Natural killer cell (primary cell): ENCODE measurements around the gene UBAC1. TPM values are rescaled to one million over a fixed set of nuclear protein-coding genes. Genes with fewer than 3 reads are reported as not detected.
A peak's percentile ranks its signal among the peaks of the same experiment; 100 is the strongest.

Source experiments
- ATAC-seq, 3 donors: fragments of 150-1000 bp in 2 of 3; fragments of 200-7000 bp in 1 of 3; cut with Tn5 transposase; 1 replicate in 1 of 3; 2 replicates in 2 of 3; pipeline ENCODE4 v1.10.0; 2021; ENCODE audit warnings: mild to moderate bottlenecking in 2 of 3, moderate library complexity in 2 of 3
- DNase-seq, 2 donors: peaks; one replicate each; pipeline versions ENCODE4 v3.0.0 to v3.0.0-alpha.2; 2013 to 2021; ENCODE audit warnings: mixed read lengths in 1 of 2
- H3K27ac ChIP-seq: one replicate; pipeline ENCODE4 v1.5.1; 2013; ENCODE audit warnings: mild to moderate bottlenecking, low read length
- H3K27me3 ChIP-seq: one replicate; pipeline ENCODE4 v1.6.1; 2013; ENCODE audit warnings: low read length; ENCODE audit not compliant: control insufficient read depth, insufficient read depth
- H3K36me3 ChIP-seq: one replicate; pipeline ENCODE4 v1.6.1; 2013; ENCODE audit warnings: low read length; ENCODE audit not compliant: control insufficient read depth, insufficient read depth
- H3K4me1 ChIP-seq: one replicate; pipeline ENCODE4 v1.6.1; 2013; ENCODE audit warnings: low read length; ENCODE audit not compliant: control insufficient read depth, insufficient read depth
- H3K4me3 ChIP-seq: one replicate; pipeline ENCODE4 v1.5.1; 2013; ENCODE audit warnings: low read length
- H3K9me3 ChIP-seq: one replicate; pipeline ENCODE4 v1.6.1; 2013; ENCODE audit warnings: low read length; ENCODE audit not compliant: control insufficient read depth, insufficient read depth
- H3K27ac Mint-ChIP-seq, 2 donors: one replicate each; pipeline ENCODE4 v1.8.0; 2022; ENCODE audit warnings: mild to moderate bottlenecking in 2 of 2, mixed read lengths in 2 of 2, moderate library complexity in 1 of 2
- H3K27me3 Mint-ChIP-seq, 2 donors: one replicate each; pipeline ENCODE4 v1.8.0; 2022; ENCODE audit warnings: low read depth in 2 of 2, mixed read lengths in 2 of 2
- H3K36me3 Mint-ChIP-seq: one replicate; pipeline ENCODE4 v1.8.0; 2022; ENCODE audit warnings: mixed read lengths
- H3K4me1 Mint-ChIP-seq, 2 donors: one replicate each; pipeline ENCODE4 v1.8.0; 2022; ENCODE audit warnings: mixed read lengths in 2 of 2
- H3K4me3 Mint-ChIP-seq: one replicate; pipeline ENCODE4 v1.8.0; 2022; ENCODE audit warnings: mild to moderate bottlenecking, moderate library complexity, mixed read lengths
- H3K9me3 Mint-ChIP-seq, 2 donors: one replicate each; pipeline ENCODE4 v1.8.0; 2022; ENCODE audit warnings: mixed read lengths in 2 of 2
- WGBS: methylation state at CpG from one replicate; pipeline ENCODE4 v1.1.7; 2013; ENCODE audit warnings: missing lambda C conversion rate; ENCODE audit not compliant: insufficient coverage; 5-methylcytosine and 5-hydroxymethylcytosine counted together
- intact Hi-C: fragments of 100-400 bp; cut with micrococcal nuclease; formaldehyde crosslinking; loops from one replicate; pipeline ENCODE4 v1.14.2; 2022
- total RNA-seq, 4 donors: library from RNA; stranded (reverse); fragments of 120-200 nt in 1 of 4; gene quantifications; one replicate each; pipeline versions ENCODE4 v1.2.3 to v1.2.4, GENCODE V29; 2013 to 2022
- TF ChIP-seq, protein P1 (sequence below): fragments of 200-600 bp; IDR thresholded peaks from one replicate; pipeline ENCODE4 v1.8.0; 2022; ENCODE audit warnings: antibody characterized with exemption

UBAC1 gene
- total RNA-seq, 3 donors from 2014 or later (not counting 1 experiment from before 2014, with no cell fraction given) = 22.7 to 31.8 (median 27.6) TPM

GRCh38 chr9:135991771-135992170 is 30.6 kb upstream of the UBAC1 start:
- no peaks in the 10 kb centered on the region for H3K36me3 Mint-ChIP-seq
- Histone ChIP-seq H3K27ac (no peak overlapping the region), H3K36me3 (no peaks in the 10 kb centered on the region), H3K4me1 (peaks cover 49% of the 10 kb centered on the region), H3K9me3 (no peaks in the 10 kb centered on the region), H3K27me3 (no peaks in the 10 kb centered on the region), H3K4me3 (no peak overlapping the region)
- ATAC-seq = no peak
- no peaks in the 10 kb centered on the region for H3K27me3 Mint-ChIP-seq
- no peak overlapping the region for H3K27ac Mint-ChIP-seq
- H3K9me3 Mint-ChIP-seq = no peaks in the 10 kb centered on the region
- H3K4me3 Mint-ChIP-seq = peak overlapping the region; percentile 50
- intact Hi-C loops = no loop called here
- WGBS = 95% methylated on average over 18 of the region's 18 CpGs
- TF ChIP-seq, protein P1, sequence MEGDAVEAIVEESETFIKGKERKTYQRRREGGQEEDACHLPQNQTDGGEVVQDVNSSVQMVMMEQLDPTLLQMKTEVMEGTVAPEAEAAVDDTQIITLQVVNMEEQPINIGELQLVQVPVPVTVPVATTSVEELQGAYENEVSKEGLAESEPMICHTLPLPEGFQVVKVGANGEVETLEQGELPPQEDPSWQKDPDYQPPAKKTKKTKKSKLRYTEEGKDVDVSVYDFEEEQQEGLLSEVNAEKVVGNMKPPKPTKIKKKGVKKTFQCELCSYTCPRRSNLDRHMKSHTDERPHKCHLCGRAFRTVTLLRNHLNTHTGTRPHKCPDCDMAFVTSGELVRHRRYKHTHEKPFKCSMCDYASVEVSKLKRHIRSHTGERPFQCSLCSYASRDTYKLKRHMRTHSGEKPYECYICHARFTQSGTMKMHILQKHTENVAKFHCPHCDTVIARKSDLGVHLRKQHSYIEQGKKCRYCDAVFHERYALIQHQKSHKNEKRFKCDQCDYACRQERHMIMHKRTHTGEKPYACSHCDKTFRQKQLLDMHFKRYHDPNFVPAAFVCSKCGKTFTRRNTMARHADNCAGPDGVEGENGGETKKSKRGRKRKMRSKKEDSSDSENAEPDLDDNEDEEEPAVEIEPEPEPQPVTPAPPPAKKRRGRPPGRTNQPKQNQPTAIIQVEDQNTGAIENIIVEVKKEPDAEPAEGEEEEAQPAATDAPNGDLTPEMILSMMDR = no peak
- peaks cover 0 to 32% of the 10 kb centered on the region in 2 donors for H3K4me1 Mint-ChIP-seq
- no peak for DNase-seq

DNA sequence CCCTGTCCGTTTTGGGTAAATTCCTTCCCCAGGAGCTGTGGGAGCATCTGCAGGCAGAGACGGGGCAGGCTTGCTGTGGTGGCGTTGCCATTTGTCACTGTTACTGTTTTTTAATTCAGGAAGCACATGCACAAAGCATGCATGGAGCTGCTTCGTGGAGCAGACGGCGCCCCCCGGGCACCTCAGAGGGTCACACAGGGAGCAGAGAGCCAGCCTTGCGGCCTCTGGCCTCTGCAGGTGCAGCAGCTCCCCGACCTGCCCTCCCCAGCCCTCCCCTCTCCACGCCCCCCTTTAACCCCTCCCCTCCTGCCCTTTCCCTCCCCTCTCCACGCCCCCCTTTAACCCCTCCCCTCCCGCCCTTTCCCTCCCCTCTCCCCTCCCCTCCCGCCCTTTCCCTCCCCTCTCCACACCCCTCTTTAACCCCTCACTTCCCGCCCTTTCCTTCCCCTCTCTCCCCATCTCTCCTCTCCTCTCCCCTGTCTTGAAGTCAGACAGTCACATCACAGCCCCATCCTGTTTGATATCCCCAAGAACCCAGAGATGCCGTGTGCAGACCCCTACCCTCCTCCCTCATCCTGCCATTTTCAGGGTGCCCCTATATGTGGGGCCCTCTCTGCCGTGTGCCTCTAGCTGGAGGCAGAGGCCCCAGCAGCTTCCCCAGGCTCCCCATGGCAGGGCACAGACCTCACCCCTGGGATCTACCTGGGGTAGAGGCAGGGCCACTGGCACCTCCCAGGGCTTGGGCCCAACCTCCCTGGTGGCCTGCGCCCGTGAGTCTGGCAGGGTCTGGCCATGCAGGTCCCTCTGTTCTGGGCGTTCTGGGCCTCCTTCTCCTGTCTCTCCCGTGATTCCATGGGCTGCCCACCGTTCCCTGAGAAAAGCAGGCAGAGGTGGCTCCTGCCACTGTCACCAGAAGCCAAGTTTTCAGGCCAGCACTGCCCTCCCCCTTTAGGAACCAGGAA is 29.6 kb upstream of the UBAC1 start:
- peaks cover 0 to 32% of the 10 kb centered on the region in 2 donors for H3K4me1 Mint-ChIP-seq
- H3K4me1 ChIP-seq = peaks cover 49% of the 10 kb centered on the region
- 36% methylated on average over 19 of the region's 21 CpGs for WGBS
- no peak overlapping the region for H3K27ac ChIP-seq
- H3K27me3 ChIP-seq = no peaks in the 10 kb centered on the region
- intact Hi-C loops = no loop called here
- TF ChIP-seq, protein P1 = no peak
- H3K4me3 ChIP-seq = no peak overlapping the region
- ATAC-seq (peak; percentile 80 to 82 (median 82)), DNase-seq (peak in 1 of 2 donors; percentile 89)
- H3K36me3 ChIP-seq = no peaks in the 10 kb centered on the region
- H3K9me3 Mint-ChIP-seq = no peaks in the 10 kb centered on the region
- H3K9me3 ChIP-seq = no peaks in the 10 kb centered on the region
- no peaks in the 10 kb centered on the region for H3K27me3 Mint-ChIP-seq
- peak overlapping the region in 1 of 2 donors; percentile 44 for H3K27ac Mint-ChIP-seq
- no peaks in the 10 kb centered on the region for H3K36me3 Mint-ChIP-seq
- no peak overlapping the region for H3K4me3 Mint-ChIP-seq

- Mint-ChIP-seq H3K27ac (no peak overlapping the region), H3K9me3 (no peaks in the 10 kb centered on the region), H3K4me1 (peaks cover 0 to 31% of the 10 kb centered on the region in 2 donors), H3K36me3 (no peaks in the 10 kb centered on the region), H3K4me3 (no peak overlapping the region), H3K27me3 (no peaks in the 10 kb centered on the region)
- WGBS = 24% methylated on average over 36 of the region's 36 CpGs
- Histone ChIP-seq H3K9me3 (no peaks in the 10 kb centered on the region), H3K27me3 (no peaks in the 10 kb centered on the region), H3K4me1 (peaks cover 49% of the 10 kb centered on the region), H3K27ac (no peak overlapping the region), H3K4me3 (no peak overlapping the region), H3K36me3 (no peaks in the 10 kb centered on the region)
- TF ChIP-seq, protein P1 = no peak
- intact Hi-C loops = no loop called here
- DNase-seq = peak in 1 of 2 donors; percentile 57
- ATAC-seq = peak in 2 of 3 donors; percentile 20 to 27
Observed at GRCh38 chr9:135989722-135990467, 28.7 kb upstream of the UBAC1 start.
